ENCODE measurements around the gene EFEMP1.
"Not testable (repeated sequence)": the region's sequence is repeated elsewhere in the genome, so short reads cannot be mapped to it uniquely, and the experiment has no call there.

The EFEMP1 gene

GRCh38 chr2:55862246-55862645 is 61.3 kb downstream of the EFEMP1 start:
- DNase-seq, result peak; percentile 25

- no peak for DNase-seq
These were observed 61.8 kb downstream of the EFEMP1 start for GRCh38 chr2:55861733-55862132.

DNA sequence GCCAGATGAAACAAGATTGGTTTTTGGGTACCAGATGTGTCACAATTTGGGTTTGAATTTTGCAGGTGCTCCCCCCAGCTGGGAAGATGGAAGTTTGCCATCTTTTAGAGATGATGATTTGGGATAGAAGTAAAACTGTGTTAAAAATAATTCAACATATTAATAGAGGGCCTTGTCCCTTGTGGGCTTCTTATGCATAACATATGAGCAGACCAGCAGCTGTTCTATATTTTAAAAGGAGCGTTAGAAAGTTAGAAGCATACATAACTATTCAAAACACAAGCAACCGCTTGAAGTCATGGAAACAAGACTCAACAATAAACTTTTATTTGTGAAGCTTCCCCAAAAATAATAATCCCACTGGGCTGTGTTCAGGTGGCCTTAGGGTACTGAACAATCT is 62.8 kb downstream of the EFEMP1 start:
- no peak for DNase-seq

DNA sequence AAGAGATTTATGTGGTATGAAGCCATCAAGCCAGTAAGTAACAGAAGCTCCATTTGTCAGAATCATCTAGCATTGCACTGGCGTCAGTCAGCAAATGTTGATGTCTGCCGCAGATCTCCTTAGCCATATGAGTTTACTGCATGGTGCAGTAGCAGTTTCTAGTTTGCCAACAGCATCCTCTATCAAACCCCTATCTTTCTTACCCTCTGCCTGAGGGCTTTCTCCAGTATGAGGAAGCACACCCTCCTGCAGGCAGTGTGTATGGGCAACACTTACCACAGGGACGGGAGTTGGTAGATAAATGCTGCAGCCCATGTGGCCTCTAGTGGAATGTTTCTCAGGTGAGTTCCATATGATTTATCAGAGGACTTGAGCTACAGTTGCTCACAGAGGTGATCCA is 63.7 kb downstream of the EFEMP1 start:
- DNase-seq, result no peak

GRCh38 chr2:55857766-55858165 is 65.8 kb downstream of the EFEMP1 start:
- DNase-seq, result no peak

DNA sequence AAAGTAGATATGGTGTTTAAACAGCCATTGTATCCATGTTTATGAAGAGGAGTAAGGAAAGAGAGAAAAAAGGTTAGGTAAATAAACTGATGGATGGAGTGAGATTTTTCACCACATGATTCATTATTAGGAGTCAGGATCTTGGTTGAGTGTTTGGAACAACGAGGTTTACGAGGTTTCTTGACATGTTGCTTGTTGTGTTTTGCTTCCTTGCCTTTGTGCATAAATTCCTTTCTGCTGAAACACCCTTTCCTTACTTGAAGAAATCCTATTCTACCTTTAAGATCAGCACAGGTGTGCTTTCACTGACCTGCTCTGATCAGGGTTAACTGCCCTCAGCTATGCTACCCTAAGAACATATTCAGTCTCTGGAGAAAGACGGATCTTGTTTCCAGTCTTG is 66.6 kb downstream of the EFEMP1 start:
- DNase-seq, result no peak

DNA sequence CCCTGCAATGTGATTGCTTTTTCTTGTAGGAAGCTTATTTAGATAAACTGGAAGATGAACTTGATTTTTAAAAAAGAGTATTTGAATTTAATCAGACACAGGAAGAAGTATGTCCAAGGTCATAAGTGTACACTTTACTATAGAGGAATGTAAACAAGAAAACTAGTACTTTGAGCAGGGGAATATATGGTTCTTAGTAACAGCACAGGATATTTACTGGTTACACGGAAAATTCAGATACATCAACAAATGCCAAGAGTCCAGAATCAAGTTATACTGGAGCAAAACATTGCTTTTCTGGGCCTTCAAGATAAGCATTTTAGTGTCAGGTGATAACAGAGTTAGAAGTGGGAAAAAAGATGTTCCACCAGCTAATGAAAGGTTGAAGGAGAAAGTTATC is 75.5 kb downstream of the EFEMP1 start:
- DNase-seq, result no peak

- DNase-seq, result no peak
These were observed 77.2 kb downstream of the EFEMP1 start for GRCh38 chr2:55846426-55846825.

DNA sequence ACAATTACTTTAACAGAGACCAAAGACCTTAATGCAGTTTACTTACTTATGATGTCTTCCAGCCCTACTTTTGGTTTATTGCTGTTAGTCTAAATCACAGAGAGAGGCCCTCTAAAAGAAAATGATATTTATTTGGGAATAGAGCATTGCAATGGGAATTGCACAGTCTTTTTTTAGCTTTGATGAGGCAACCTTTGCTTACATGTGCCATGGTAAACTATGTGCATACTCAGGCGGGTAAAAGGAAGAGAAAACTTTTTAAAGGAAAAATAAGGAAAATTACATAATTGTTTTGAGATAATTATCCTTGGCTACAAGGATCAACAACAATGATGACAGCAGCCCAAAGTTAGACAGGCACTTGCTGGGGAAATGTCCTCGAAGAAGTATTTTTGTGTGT is 78.6 kb downstream of the EFEMP1 start:
- no peak for DNase-seq

GRCh38 chr2:55843994-55844345 is 79.6 kb downstream of the EFEMP1 start:
- no peak for DNase-seq

- no peak for DNase-seq
These were observed 80.2 kb downstream of the EFEMP1 start for GRCh38 chr2:55843096-55843993.

GRCh38 chr2:55842046-55842445 is 81.5 kb downstream of the EFEMP1 start:
- DNase-seq, result no peak

DNA sequence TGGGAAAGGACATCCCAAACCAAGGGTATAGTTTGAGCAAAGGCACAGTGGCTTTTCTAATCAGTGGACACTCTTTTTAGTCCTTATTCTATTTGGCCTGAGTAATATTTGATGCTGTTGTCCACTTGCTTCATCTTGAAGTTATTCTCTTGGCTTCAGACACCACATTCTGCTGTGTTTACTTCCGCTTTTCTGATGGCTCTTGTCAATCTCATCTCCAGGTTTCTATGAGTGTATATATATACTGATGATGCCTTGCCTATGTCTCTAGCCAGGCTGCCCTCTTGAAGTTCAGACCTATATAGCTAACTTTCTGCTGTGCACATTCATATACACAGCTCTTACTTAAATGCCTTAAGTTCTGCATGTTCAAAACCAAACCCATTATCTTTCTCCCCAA is 83.1 kb downstream of the EFEMP1 start:
- DNase-seq, result no peak

DNA sequence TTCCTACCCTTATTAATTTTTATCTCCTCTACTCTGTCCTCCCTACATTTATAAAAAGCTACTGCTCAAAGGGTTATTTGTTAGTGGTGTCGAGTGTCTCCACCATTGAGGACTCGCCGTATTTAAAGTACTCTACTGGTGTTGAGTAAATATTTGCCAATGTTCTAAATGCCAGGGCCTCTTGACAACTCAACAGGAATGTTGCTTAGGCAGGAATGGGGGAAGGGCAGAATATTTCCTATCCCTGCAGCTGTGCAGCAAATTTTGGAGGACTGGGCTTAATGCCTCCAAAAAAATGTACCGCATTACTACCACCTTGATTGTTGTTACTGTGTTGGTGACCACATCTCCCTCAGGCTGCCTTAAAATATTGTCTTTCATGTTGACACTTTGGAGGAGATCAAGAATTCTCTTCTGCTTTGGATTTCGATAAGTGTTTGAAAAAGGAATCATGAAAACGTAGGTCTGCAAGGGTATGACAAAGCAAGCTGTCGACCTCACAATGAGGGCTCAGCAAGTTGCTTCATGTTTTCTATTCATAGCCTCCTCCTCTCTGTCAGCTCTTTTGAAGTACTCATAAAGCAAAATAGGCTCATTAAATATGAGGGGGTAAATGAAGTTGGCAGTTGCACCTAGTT is 84.3 kb downstream of the EFEMP1 start:
- no peak for DNase-seq

GRCh38 chr2:55838653-55839052 is 84.9 kb downstream of the EFEMP1 start:
- no peak for DNase-seq

DNA sequence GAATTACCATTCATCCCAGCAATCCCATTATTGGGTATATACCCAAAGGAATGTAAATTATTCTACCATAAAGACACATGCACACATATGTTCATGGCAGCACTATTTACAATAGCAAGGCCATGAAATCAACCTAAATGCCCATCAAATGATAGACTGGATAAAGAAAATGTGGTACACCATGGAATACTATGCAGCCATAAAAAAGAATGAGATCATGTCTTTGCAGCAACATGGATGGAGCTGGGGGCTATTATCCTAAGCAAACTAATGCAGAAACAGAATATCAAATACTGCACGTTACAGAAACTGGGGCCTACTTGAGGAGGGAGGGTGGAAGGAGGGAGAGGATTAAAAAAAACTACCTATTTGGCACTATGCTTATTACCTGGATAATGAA is 85.5 kb downstream of the EFEMP1 start:
- not testable (repeated sequence) for DNase-seq

DNA sequence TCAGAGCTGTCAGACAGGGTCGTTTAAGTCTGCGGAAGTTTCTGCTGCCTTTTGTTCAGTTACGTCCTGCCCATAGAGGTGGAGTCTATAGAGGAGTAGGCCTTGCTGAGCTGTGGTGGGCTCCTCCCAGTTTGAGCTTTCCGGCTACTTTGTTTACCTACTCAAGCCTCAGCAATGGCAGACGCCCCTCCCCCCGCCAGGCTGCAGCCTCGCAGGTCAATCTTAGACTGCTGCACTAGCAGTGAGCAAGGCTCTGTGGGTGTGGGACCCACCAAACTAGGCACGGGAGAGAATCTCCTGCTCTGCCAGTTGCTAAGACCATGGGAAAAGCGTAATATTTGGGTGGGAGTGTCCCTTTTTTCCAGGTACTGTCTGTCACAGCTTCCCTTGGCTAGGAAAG is 86.5 kb downstream of the EFEMP1 start:
- no peak for DNase-seq

DNA sequence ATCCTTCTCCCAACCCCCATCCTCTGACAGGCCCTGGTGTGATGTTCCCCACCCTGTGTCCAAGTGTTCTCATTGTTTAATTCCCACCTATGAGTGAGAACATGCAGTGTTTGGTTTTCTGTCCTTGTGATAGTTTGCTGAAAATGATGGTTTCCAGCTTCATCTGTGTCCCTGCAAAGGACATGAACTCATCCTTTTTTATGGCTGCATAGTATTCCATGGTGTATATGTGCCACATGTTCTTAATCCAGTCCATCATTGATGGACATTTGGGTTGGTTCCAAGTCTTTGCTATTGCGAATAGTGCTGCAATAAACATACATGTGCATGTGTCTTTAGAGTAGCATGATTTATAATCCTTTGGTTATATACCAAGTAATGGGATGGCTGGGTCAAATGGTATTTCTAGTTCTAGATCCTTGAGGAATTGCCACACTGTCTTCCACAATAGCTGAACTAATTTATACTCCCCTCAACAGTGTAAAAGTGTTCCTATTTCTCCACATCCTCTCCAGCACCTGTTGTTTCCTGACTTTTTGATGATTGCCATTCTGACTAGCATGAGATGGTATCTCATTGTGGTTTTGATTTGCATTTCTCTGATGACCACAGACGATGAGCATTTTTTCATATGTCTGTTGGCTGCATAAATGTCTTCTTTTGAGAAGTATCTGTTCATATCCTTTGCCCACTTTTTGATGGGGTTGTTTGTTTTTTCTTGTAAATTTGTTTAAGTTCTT is 91.7 kb downstream of the EFEMP1 start:
- DNase-seq, result not testable (repeated sequence)

DNA sequence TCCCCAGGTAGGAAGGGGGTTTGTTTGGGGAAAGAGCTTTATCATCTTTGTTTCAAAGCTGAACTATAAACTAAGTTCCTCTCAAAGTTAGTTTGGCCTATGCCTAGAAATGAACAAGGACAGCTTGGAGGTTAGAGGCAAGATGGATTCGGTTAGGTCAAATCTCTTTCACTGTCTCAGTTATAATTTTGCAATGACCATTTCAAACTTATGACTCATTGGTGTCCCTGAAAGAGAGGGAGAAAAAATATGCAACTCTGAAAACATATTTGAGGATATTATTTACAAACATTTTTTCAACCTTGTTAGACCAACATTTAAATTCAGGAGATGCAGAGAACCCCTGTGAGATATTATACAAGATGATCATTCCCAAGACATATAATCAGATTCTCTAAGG is 95.7 kb downstream of the EFEMP1 start:
- DNase-seq, result no peak

- not testable (repeated sequence) for DNase-seq
These were observed 96.2 kb downstream of the EFEMP1 start for GRCh38 chr2:55827428-55827827.

DNA sequence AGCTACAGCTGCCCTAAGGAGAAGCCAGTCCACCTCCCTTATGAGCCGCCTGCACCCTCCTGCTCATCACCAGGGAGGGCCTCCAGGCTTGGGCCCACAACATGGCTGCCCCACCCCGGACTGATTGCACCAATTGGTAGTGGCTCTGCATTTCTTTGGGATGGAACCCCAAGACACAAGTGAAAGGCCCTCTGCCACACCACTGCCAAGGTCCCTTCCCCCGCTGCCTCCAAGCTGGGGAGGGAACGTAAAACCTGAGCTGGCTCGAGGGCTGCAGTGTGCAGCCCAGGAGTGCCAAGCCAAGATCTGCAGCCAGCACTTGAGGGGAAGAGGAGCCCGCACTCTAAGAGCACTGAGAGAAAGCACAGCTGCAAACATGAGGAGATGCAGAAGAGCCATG is 97.3 kb downstream of the EFEMP1 start:
- no peak for DNase-seq

DNA sequence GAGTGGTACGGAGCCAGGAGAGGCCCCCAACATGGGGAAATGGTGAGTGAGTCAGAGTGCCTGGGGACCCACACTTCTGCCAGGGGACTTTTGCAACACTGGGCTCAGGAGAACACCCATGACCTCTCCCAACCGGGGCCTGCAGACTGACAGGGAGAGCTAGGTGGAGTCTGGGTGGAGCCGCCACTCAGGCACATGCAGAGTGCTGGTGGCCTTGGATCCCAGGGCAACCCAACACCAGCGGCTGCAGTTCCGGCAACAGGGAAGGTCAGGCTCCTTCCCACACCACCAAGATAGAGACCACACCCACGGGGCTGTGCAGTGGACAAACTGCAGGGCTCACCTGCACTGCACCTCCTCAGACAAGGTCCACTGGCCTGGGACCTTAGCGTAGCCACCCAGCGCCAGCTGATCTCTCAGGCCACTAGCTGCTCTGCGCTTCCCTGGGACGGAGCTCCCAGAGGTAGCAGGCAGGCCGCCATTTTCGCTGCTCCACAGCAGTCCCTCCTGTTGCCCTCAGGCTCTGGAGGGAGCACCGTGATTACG is 99.0 kb downstream of the EFEMP1 start:
- no peak for DNase-seq

Measured in hematopoietic multipotent progenitor cell treated with erythropoietin and hydrocortisone succinate and interleukin-3 and kit ligand, for 4 days (in vitro differentiated cells).